Embryonic facial prominence (tissue), 1 donor: ENCODE results near the gene ICAM1.
"Not testable (repeated sequence)": the region's sequence is repeated elsewhere in the genome, so short reads cannot be mapped to it uniquely, and the experiment has no call there.

Source experiments
- DNase-seq: peaks from one replicate; pipeline ENCODE4 v3.0.0-alpha.2; 2016; ENCODE audit errors: extremely low spot score

The ICAM1 gene, protein sequence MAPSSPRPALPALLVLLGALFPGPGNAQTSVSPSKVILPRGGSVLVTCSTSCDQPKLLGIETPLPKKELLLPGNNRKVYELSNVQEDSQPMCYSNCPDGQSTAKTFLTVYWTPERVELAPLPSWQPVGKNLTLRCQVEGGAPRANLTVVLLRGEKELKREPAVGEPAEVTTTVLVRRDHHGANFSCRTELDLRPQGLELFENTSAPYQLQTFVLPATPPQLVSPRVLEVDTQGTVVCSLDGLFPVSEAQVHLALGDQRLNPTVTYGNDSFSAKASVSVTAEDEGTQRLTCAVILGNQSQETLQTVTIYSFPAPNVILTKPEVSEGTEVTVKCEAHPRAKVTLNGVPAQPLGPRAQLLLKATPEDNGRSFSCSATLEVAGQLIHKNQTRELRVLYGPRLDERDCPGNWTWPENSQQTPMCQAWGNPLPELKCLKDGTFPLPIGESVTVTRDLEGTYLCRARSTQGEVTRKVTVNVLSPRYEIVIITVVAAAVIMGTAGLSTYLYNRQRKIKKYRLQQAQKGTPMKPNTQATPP

DNA sequence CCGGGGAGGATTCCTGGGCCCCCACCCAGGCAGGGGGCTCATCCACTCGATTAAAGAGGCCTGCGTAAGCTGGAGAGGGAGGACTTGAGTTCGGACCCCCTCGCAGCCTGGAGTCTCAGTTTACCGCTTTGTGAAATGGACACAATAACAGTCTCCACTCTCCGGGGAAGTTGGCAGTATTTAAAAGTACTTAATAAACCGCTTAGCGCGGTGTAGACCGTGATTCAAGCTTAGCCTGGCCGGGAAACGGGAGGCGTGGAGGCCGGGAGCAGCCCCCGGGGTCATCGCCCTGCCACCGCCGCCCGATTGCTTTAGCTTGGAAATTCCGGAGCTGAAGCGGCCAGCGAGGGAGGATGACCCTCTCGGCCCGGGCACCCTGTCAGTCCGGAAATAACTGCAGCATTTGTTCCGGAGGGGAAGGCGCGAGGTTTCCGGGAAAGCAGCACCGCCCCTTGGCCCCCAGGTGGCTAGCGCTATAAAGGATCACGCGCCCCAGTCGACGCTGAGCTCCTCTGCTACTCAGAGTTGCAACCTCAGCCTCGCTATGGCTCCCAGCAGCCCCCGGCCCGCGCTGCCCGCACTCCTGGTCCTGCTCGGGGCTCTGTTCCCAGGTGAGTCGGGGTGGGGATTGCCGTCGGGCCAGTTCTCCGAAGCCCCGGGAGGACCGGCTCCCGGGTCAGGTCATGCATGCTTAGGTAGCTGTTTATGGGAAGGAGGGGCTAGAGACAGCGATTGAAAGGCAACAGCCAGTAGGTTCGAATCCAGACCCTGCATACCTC is at the start of gene ICAM1:
Gene ICAM1, plus strand, starts transcription at position 505 of the 779 bp plus-strand sequence. Its CDS starts 40 bp downstream, at position 545.
- no peak for DNase-seq

GRCh38 chr19:10222201-10222890 is 48.6 kb upstream of the ICAM1 start:
- DNase-seq: no peak

GRCh38 chr19:10223488-10224213 is 47.3 kb upstream of the ICAM1 start:
- DNase-seq: no peak

- DNase-seq: no peak
Observed at GRCh38 chr19:10224337-10224736, 46.6 kb upstream of the ICAM1 start.

- DNase-seq: no peak
Observed at GRCh38 chr19:10226021-10226375, 44.9 kb upstream of the ICAM1 start.

- peak; percentile 88 for DNase-seq
Observed at GRCh38 chr19:10226376-10227025, 44.4 kb upstream of the ICAM1 start.

DNA sequence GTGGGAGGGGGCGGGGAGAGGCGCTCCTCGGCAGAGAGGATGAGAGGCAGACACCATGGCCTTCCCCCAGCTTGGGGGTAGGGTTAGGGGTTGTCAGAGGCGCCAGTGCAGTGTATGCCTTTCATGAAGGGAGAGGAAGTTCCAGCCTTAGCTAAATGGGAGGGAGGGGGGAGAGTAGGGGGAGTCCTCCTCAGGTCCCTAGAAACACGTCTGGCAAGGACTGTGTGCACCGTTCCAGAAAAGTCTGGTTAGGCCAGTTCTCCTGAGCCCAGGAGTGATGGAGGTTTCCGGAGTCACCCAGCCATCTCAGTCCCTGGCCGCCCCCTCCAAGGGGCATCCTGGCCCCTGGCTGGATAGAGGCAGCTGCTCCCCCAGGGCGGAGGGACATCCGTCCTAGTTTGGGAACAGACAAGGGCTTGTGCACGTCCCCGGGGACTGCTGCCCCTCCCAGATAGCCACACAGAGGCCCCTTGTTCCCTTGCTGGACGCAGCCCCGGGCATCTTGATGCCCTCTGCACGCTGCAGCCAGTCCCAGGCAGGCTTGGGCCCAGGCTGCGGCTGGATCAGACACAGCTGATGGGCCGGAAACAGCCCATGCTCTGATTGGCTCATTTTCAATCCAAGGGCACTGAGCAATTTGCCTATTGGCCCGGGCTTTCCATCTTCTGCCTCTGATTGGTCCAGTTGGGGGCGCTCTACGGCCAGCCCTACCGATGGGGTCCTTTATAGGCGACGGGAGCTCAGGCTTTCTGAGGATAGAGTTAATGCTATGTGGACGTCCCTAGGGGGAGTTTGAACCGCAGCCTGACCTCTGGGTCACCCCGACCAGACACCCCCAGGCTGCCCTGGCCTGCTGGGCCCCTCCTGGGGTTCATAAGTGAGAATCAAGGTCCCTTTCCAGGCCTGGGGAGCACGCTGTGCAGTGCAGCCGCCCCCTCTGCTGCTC is 43.6 kb upstream of the ICAM1 start:
- DNase-seq: peak; percentile 29

DNA sequence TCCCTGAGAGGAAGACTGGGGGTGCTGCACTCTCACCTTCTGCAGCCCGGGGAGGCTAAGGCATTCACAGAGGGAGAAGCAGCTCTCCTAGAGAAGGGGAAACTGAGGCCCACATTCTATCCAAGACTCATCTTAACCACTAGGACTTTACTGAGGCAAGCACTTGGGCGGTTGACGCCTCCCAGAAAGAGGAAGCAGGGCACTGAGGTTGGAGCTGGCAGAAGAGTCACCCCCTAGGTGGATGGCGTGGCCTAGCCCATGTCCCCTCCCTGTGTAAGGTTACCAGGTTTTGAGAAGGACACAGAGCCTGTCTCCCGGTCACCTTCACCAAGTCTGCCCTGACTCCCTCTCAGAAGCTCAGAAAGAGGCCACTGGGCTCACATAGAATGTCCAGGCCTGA is 42.5 kb upstream of the ICAM1 start:
- DNase-seq: no peak

GRCh38 chr19:10228920-10229319 is 42.0 kb upstream of the ICAM1 start:
- DNase-seq: no peak

DNA sequence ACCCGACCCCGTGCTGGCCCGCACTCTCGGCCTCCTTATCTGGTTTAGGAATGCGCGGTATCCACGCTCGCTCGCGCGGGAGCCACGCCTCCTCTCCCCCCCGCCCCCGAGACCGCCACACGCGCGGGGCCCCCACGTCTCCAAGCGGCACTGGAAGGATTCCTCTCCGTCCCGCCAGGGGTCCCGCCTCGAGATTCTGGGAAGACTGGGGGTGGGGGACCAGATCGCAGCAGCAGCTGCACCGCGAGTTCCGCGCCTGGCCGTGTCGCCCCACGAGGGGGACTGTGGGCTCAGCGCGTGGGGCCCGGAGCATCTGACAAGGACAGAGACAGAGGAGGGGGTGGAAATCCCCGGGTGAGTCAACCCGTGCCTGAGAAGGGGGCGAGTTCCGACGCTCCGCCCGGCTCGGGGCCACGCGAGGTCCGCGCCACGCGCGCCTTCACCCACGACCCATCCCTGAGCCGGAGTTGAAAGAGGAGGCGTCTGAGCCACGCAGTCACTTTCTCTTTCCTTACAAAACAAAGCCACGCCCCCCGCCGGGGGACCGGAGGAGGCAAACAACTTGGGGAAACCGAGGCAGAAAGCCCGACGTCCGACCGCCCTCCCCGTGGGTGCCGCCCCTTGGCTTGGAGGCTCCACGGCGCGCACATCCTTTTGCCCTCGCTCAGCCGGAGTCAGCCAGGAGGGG is 40.6 kb upstream of the ICAM1 start:
- DNase-seq: peak; percentile 71

GRCh38 chr19:10230861-10231611 is 39.9 kb upstream of the ICAM1 start, which contains the start of gene S1PR2:
Gene S1PR2 (minus strand): TSS chr19:10231331. CDS start chr19:10224905, 6,426 bp downstream.
- DNase-seq: peak; percentile 71

- DNase-seq: no peak
Observed at GRCh38 chr19:10231612-10232228, 39.2 kb upstream of the ICAM1 start.

GRCh38 chr19:10233946-10234345 is 37.0 kb upstream of the ICAM1 start:
- no peak for DNase-seq

- DNase-seq: no peak
Observed at GRCh38 chr19:10235003-10235402, 35.9 kb upstream of the ICAM1 start.

DNA sequence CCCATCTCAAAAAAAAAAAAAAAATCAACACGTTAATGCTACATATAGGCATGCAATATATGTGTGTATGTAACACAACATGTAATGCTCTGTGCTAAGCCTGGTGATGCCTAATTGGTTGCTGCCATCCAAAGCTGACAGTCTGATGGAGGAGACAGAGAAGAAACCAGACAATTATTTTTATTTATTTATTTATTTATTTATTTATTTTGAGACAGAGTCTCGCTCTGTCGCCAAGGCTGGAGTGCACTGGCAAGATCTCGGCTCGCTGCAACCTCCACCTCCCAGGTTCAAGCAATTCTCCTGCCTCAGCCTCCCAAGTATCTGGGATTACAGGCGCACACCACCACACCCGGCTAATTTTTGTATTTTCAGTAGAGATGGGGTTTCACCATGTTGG is 35.5 kb upstream of the ICAM1 start:
- not testable (repeated sequence) for DNase-seq

DNA sequence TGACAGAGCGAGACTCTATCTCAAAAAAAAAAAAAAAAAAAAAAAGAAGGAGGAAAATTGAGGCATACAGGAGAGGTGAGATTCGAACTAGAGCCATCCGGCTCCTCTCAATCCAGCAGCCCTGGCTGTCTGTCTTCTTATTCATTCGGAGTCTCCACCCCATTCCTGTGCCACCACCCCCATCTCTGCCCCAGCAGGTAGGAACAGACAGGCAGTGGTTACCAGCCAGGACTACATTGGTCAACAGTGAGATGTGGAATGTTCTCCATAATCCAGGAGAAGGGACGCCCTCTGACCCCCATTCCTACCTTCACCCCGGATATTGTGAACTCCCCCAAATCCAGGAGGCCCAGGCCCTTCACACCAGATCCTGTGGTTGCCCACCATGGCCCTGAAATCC is 33.2 kb upstream of the ICAM1 start:
- no peak for DNase-seq

GRCh38 chr19:10238172-10238783 is 32.6 kb upstream of the ICAM1 start:
- DNase-seq: peak; percentile 20
